GM18858 (cell line): ENCODE data around the gene SLC6A1.

Source experiments
- ATAC-seq: cut with Tn5 transposase; IDR thresholded peaks from one replicate; pipeline ENCODE4 v1.9.1; 2021; ENCODE audit not compliant: unreplicated experiment

Gene SLC6A1

DNA sequence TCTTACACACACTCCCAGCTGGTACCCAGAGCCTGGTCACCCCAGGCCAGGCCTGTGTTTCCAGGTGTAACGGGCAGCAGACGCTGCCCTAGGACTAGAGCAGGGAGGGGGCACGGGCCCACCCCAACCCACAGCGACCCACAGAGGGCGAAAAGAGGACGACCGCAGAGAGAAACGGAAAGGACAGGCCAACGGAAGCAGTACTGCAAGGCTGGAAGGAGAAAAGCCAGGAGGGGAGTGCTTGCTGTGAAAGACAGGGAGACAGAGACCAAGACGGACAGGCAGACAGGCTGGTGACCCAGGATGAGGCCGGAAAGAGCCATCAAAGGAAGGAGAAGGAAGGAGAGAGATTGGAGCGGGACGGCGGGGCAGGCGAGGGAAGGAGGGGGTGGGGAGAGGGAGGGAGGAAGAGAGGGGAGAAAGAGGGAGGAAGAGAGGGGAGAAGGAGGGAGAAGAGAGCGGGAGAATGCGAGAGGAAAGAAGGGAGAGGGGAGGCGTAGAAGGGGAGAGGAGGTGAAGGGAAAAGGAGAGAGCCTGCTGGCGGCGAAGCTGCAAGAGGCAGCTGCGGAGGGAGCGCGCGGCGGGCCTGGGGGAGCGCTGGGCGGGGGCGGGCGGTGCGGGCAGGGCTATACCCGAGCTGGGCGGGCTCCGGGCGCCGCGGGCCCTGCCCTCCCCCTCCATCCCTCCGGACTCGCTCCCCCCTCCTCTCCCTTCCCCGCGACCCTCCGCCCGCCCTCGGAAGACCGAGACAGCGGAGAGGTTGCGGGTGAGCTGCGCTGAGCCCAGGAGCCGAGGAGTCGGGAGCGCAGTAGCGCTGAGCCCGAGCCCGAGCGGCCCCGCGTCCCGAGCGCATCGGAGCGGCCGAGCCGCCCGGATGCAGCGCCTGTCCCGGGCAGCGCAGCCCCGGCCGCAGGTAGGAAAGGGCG is at the start of gene SLC6A1:
Gene SLC6A1 (plus strand): TSS at position 732 of the 926 bp plus-strand sequence. CDS start 24,464 bp downstream, outside the sequence.
- no peak for ATAC-seq

DNA sequence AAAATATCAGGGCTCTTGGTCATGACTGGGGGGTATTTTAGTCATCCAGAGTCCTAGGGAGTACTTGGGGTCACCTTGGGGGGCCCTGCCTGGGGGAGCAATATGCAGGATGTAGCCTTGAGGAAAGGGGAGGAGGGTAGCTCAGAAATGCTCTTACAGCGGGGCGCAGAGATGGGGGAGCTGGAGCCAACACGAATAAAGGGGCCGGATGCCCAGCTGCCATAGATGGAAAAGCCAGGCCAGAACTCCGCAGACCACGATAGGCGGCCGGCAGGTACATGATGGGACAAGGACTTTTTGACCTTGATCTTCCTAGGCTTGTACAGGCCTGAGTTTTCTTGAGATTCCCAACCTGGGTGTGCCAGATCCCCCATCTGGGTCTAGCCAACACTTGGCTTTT is 47.7 kb upstream of the SLC6A1 start:
- ATAC-seq, result no peak

DNA sequence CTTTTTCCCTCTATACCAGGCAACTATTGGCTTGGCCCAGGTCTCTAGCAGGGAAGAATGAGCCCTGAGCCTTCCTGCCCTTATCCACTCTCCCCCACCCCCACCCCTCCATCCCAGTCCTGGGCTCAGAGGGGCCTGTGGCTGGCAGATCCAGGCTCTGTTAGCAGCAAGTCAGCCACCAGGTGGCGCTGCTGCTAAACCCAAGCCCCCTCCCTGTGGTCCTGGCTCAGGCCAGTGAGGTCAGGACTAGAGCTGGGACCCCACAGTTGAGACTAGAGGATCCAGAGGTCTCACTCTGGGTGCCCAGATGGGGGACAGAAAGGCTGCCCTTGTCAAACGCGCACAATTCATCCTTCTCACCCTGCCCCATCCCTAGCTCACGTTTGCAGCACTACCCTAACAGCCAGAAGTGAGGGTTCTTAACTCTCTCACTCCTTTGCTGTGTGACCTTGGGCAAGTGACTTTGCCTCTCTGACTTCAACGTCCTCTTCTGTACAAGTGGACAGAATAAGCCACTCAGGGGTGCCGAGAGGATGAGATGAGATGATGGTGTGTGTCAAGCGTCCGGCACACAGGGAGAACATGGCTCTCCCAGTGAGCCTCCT is 46.8 kb upstream of the SLC6A1 start:
- no peak for ATAC-seq

DNA sequence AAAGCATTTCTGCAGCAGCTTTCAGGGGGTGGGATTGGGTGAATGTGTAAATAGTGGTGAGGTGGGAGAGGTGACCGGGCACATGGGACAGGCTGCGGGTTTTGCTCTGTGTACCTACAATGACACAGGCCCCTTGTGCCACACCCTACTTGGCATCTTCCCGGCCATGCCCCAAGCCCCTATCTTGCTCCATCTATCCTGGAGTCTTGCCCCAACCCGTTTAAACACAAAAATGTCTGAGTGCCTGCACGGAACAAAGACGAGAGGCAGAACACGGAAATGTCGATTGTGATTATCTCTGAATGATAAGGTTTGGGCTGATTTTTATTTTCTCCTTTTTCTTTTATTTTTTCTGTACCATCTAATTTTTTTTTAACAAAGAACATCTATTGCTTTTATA is 46.0 kb upstream of the SLC6A1 start:
- no peak for ATAC-seq

DNA sequence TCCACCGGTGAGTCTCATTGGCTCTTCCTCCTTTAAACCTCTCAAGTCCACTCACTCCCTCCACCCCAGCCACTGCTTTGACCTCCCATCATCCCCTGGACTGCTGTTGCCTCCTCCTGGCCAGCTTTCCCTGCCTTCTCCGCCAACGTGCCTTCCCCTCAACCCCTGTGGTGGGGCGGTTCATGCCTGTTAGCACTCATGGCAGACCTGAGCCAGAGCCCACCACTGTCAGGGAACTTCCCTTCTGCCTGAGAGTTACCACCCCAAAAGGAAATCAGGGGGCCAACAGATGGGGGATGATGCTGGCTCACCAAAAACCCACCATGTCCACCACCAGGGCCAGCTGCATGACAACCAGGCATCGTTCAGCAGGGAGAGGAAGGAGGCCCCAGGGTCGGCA is 44.2 kb upstream of the SLC6A1 start:
- ATAC-seq, result no peak

DNA sequence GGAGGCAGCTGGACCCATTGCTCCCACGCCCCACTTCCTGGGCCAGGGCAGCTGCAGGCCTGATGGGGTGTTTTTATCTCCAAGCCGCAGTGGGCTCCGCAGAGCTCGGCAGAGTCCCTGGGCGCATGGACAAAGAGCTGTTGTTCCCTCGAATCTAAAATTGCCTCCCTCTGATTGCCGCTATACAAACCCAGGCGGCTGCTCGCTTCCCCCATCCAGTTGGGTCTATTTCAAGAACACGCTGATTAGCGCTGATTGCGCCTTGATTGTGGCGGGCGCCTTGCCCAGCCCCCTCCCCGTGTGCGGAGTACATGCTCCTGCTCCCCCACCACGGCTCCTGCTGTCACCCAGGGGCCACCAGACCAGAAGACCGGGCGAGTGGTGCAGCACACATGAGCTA is 43.4 kb upstream of the SLC6A1 start:
- ATAC-seq, result no peak

DNA sequence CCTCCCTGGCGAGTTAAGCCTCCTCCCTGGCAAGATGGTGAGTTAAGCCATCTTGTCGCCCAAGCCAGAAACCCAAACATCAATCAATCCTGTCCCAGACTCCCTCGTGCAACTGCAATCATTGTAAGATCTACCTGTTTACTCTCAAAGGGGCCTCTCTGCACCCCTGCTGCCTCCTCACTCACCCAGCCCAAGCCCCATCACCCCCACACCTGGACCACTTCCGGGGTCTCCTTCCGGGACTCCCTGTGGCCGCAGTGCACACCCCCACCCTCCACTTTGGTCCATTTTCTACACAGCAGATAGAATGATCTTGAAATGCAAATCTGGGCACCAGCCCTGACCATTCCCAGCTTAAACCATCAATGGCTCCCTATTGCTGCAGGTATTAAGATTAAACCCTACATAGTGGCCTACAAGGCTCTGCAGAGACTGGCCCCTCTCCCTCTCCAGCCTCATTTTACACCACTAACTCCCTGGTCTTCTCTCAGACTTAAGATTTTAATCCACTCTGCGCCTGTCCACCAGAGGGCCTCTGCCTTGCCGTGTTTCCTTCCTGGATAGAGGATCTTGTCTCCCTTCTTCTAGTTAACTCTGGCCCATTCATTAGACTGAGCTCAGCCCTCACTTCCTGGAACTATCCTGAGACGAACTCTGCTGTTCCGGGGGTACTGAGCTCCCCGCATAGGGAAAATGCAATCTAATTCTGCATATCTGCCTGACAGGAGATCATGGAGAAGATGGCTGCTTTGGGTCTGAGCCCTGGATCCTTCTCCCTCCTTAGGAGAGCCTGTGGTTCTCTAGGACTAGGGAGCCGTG is 41.9 kb upstream of the SLC6A1 start:
- ATAC-seq, result no peak

DNA sequence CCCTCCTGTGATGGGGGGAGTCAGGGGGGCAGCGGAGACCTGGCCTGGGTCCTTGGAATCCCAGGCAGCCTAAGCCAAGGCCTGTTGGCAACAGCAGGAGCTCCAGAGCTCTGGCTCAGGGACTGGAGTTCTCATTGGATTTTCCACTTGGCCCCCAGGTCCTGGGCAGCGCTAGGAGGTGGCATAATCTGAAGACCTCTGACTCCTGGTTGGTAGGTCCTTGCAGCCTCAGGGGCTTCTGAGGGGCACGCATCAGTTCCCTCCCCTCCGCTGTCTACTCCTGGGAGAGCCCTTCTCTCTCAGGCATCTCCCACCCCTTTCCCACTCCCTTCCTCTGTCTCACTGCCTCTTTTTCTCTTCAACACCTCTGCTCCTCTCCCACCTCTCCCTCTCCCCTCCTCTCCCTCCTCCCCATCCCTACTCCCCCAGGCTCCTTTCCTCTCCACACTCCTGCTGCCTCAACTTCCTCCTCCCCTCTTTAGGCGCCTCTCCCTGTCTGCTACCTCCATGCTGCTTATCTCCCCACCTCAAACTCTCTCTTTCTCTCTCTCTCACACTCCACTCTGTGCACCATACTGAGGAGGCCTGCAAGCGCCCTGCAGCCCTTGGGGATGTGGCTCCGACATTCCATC is 41.1 kb upstream of the SLC6A1 start:
- no peak for ATAC-seq

DNA sequence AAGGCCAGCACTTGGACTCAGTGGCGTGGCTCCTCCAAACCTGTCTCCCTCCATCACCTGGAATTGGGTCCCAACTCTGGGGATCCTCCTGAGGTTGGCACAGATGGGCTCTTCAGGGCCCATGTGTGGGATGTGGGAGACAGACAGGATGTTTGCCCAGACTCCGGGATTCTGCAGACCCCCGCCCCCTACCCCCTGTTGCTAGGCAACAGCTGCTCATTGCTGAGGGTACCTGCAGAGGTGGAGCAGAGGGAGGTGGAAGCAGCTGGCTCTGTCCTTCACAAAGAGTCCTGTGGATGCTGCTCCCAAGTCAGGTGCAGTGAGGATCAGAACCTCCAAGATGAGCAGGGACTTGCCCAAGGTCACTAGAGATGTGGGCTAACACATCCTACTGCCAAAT is 40.0 kb upstream of the SLC6A1 start:
- no peak for ATAC-seq

DNA sequence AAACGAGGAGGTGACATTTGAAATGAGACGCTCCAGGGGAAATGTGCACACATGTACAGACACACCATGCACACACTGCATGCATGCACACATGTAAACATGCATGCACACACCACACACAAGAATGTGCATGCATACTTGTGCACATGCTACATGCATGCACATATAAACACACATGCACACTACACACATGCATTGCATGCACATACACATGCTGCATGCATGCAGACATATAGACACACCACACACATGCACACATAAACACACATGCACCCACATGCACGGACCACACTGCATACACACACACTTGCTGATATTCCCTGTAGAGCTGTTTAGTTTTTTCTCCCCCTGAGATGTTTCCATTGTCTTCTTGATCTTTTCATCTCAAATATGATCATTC is 37.8 kb upstream of the SLC6A1 start:
- ATAC-seq, result no peak

DNA sequence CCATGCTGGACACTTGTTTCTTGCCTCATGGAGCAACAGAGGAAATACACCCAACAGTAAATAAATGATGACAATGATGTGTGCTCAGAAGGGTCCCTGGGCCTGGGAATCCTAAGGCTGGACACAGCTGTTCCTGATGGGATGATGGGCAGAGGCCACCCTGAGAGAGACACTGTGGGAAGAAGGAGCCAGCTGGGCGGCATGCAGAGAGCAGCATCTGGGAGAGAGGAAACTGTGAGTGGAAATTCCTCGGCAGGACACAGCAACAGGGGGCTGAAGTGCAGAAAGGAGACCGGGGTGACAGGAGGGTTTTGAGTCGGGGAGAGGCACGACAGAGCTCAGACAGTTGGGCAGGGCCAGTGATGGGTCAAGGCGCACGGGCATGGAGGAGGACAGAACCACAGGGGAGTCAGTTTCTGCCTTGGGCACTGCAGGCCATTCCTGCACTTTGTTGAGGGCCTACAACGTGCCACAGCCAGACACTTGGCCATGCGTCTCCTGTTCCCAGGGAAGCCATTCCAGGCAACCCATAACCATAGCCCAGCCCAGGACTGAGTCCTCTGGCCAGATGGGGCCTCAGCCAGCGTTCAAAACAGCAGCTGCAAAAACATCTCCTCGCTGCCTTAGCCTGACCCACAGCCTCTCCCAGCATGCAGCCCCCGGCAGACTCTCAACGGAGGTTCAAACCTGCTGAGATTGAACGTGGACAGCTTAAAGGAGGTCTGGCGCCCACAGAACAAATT is 36.7 kb upstream of the SLC6A1 start:
- no peak for ATAC-seq

DNA sequence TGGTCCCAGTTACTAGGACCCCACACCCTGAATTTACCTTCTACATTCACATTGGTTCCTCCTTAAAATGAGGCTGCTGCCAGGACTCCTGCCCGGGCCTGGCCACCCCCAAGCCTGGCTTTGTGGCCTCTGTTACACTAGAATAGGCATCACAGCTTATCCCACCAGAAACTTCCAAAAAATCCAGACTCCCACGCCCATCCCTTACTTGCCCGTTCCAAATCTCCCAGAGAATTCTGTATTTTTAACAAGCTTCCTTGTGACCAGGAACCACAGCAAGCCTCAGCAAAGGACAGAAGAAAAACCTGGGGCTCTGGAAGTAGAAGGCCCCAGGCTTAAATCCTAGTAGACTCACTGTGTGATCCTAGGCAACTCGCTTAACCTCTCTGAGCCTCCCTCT is 36.0 kb upstream of the SLC6A1 start:
- ATAC-seq, result no peak

DNA sequence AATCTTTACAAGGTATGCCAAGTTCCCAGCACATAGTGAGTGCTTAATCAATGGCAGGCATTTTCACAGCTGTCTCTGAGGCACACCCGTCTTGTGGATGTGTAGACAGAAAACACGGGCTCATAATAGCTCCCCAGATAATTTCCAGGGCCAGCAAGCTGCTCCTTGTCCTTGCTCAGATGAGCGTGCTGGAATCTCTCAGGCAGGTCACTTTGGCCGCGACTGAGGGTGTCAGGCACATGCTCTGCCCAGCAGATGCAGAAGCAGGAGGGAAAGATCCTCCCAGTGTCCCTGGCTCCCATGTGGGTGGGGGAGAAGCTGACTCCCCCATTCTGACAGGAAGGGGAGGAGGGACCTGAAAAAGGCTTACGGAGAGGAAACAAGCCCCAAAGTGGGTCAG is 35.6 kb upstream of the SLC6A1 start:
- no peak for ATAC-seq

DNA sequence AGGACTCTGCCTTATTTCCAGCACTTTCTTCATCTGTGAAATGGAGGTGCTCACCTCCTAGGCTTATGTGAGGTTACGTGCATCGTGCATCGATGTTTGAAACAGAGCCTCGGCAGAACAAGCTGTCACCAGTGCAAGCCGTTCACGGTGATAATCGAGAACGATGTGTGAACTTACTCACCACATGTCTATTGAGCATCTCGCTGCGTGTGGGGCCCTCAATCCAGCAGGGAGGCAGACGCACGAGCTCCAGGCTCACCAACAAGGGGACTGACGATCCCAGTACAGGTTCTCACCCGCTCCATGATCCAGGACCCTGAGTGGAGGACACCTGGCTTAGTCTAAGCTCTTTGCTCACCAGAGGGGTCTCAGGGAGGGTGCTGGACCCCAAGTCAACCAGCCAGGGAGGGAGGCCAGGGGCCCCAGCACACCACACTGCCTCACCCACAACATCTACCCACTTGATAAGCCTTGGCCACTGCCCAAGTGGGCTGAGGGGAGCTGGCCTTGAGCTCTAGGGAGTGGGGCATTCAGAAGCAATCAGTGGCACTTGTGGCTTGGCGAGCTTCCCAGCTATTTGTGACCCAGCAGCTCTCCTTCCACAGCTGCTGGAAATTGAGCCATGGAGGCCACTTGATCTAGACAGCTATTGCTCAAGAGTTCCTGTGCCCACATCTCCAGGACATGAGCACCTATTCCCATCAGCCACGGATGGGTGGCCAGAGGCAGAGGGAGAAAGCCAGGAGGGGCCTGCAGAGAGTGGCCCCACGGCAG is 34.4 kb upstream of the SLC6A1 start:
- no peak for ATAC-seq

DNA sequence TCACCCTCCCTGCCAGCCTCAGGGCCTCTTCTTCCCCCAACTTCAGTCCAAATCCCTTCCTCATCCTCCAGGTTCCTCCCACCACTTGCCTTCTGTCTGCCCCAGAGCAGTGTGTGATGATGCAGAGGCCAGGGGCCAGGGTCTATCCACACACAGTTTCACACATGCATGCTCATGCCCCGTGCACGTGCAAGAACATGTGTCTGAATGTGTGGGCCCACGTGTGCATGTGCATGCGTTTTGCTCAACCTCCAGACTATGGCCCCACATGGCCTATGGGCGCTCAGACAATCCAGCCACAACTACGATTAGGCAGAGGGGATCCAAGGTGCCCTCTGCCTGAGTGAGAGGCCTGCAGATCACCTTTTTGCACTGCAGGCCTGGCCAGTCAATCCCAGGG is 32.3 kb upstream of the SLC6A1 start:
- no peak for ATAC-seq

DNA sequence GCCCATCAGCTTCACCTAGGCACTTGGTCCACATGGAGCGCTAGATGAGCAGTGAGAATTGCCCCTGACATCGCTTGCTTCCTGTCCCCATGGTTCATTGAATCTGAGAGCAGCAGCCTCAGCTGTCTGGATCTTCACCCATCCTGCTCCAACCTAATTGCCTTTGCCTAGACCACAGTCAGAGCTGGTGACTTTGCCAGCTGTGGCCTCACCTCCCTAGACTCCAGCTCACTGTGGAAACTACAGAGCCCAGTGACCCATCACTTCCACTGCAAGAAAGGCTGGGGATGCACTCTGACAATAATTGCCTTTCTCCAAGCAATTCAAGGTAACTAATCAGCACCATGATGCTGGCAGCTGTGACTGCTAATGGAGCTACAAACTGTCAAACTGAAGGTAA is 30.6 kb upstream of the SLC6A1 start:
- no peak for ATAC-seq

DNA sequence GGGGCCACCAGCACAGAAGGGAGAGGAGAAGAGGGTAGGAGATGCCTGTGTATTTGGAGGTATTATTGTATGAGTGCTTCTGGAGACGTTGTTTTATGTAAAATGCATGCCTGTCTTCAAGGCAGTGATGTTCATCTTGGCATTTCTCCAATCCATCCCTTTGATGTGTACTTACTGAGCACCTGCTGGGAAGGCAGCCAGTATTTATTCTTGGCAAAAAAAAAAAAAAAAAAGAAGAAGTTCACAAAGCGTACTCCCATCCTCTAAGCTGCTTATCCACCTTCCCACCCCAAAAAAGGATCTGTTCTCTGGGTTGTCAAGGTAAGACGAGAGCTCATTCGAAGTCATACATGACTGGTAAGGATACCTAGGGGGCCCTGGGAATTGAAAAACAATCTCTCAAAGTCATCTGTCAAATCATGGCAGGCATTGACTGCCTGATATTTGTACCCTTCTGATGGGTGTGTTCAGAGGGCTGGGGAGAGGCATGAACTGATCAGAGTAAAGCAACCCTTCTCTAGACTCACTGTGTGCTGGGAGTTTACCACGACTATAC is 30.0 kb upstream of the SLC6A1 start:
- no peak for ATAC-seq

DNA sequence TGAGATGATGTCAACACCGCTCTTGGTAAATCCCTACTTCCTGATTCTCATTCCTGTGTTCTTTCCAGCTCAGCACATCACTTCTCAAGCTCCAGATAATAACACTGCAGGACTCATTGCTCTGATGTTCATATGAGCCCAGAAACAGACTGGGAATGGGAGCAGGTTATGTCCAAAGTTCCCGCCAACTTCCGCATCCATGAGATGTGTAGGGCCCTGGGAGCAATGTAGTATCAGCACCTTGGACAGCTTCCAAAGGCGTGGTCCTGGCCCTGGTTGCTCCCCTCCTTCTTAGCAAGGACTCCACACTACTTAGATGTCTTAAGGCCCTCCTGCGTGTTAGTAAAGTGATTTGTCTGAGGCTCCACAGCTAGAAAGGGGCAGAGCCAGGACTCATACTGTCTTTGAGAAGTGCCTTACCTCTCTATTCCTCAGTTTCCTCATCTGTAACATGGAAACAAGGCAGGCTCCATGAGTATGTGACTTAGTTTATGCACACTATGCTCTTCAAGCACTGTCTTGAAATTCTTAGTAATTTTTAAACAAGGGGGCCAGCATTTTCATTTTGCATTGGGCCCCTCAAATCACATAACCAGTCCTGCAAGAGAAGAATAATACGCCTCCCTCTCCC is 27.9 kb upstream of the SLC6A1 start:
- no peak for ATAC-seq

DNA sequence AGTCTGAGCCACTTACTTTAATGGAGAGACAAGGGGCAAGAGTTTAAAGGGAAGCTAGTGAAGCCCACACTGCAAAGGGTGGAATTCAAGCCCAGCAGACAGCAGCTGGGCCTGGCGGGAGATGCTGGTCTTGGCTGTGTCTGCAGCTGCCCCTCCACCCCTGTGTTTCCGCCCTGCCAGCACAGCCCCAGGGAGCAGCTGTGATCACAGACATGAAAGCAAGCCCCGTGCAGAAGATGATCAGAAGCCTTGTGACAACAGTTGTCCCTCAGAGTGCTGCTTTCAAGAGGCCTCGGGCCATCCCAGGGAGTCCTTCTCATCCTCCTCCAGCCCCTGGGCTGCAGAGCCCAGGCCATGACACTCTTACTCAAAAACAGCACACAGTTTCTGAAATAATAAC is 24.1 kb upstream of the SLC6A1 start:
- no peak for ATAC-seq
